NT2/D1 (cell line): Measurements from ENCODE around the gene GRK4.

Source experiments
- SUZ12 ChIP-seq: IDR thresholded peaks from 2 replicates; pipeline ENCODE4 v1.6.1; 2011; ENCODE audit not compliant: insufficient read length, insufficient read depth; ENCODE audit errors: extremely low read depth
- YY1 ChIP-seq: IDR thresholded peaks from 2 replicates; pipeline ENCODE4 v1.6.1; 2011; ENCODE audit not compliant: insufficient read length, insufficient read depth
- ZNF274 ChIP-seq: IDR thresholded peaks from 2 replicates; pipeline ENCODE4 v1.6.1; 2011; ENCODE audit warnings: mild to moderate bottlenecking, low read depth, low read length

DNA sequence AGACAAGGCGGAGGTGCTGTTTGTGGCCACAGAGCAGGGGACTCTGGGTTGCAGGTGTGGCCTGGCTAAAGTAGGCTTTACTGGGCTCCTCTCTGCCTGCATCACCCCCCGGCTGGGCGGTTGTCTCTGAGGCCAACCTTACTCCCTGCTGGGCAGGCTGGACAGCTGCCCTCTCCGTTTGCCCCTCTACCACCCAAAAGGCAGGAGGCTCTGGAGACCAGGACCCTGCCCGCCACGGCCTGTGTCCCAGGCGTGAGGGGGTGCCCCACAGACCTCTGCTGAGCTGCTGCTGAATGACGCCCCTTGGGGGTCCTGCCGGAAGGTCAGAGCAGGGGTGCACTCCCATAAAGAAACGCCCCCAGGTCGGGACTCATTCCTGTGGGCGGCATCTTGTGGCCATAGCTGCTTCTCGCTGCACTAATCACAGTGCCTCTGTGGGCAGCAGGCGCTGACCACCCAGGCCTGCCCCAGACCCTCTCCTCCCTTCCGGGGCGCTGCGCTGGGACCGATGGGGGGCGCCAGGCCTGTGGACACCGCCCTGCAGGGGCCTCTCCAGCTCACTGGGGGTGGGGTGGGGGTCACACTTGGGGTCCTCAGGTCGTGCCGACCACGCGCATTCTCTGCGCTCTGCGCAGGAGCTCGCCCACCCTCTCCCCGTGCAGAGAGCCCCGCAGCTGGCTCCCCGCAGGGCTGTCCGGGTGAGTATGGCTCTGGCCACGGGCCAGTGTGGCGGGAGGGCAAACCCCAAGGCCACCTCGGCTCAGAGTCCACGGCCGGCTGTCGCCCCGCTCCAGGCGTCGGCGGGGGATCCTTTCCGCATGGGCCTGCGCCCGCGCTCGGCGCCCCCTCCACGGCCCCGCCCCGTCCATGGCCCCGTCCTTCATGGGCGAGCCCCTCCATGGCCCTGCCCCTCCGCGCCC, 110.0 kb downstream of the GRK4 start:
- no peak for TF ChIP-seq ZNF274
- no peak for TF ChIP-seq YY1
- TF ChIP-seq SUZ12, result no peak
